ENCODE measurements around the gene DPP8. TPM values are rescaled to one million over a fixed set of nuclear protein-coding genes. Genes with fewer than 3 reads are reported as not detected.
"Not testable (repeated sequence)": the region's sequence is repeated elsewhere in the genome, so short reads cannot be mapped to it uniquely, and the experiment has no call there.

DPP8 gene
- total RNA-seq, 1 experiment from 2014 or later: 25.1 TPM

- no peaks in the 10 kb centered on the region for H3K27me3 ChIP-seq (ENCODE audit: insufficient read depth, low read depth)
- no peak overlapping the region for H3K27ac ChIP-seq
- no peak overlapping the region for H3K4me3 ChIP-seq
- no peak for TF ChIP-seq EZH2 (IDR thresholded peaks at IDR 0.05; ENCODE audit: low read depth)
- no peaks in the 10 kb centered on the region for H3F3A ChIP-seq (ENCODE audit: insufficient read depth, low read depth)
- no peaks in the 10 kb centered on the region for H3K9me3 ChIP-seq (ENCODE audit: insufficient read depth, low read depth)
- BruUV-seq (replicated peaks): no TSS peak
- no peaks in the 10 kb centered on the region for H3K4me1 ChIP-seq (replicated peaks; ENCODE audit: insufficient read depth)
- no peaks in the 10 kb centered on the region for H3K79me2 ChIP-seq (ENCODE audit: low read depth)
- no peaks in the 10 kb centered on the region for H4K20me1 ChIP-seq (ENCODE audit: insufficient read depth)
- no peak overlapping the region for H2AFZ ChIP-seq
- ChIA-PET CTCF (no interaction called here), POLR2A (ENCODE audit: unreplicated experiment) (no interaction called here)
- intact Hi-C loops (cut with micrococcal nuclease; ENCODE audit: unreplicated experiment): no loop called here
- H3K36me3 ChIP-seq (ENCODE audit: low read depth): no peaks in the 10 kb centered on the region; the same call in 1 of the 2 replicates
- DNase-seq: no peak
- no peak overlapping the region for H3K4me2 ChIP-seq
- no peaks in the 10 kb centered on the region for H3K9me2 ChIP-seq (ENCODE audit: insufficient read depth)
Measured at GRCh38 chr15:65460741-65461347, 56.6 kb downstream of the DPP8 start.

- CTCF ChIA-PET; H3K36me3 ChIP-seq (ENCODE audit: low read depth); H3K9me2 ChIP-seq (ENCODE audit: insufficient read depth); H3K27me3 ChIP-seq (ENCODE audit: insufficient read depth, low read depth); intact Hi-C loops (cut with micrococcal nuclease; ENCODE audit: unreplicated experiment); H3F3A ChIP-seq (ENCODE audit: insufficient read depth, low read depth); H3K4me1 ChIP-seq (replicated peaks; ENCODE audit: insufficient read depth); H3K4me3 ChIP-seq; H2AFZ ChIP-seq; DNase-seq; H3K79me2 ChIP-seq (ENCODE audit: low read depth); POLR2A ChIA-PET (ENCODE audit: unreplicated experiment); H3K4me2 ChIP-seq; H3K27ac ChIP-seq; H3K9me3 ChIP-seq (ENCODE audit: insufficient read depth, low read depth); H4K20me1 ChIP-seq (ENCODE audit: insufficient read depth): not testable (repeated sequence)
- BruUV-seq (replicated peaks): TSS peak; percentile 6
Measured at GRCh38 chr15:65455256-65455655, 62.2 kb downstream of the DPP8 start.

- ChIA-PET POLR2A (ENCODE audit: unreplicated experiment) (interaction anchor here (0.7 kb wide), 1 partner anchor 18 kb away, joined by 3 read pairs; no protein-coding TSS in a partner anchor), CTCF (no interaction called here)
- no TSS peak for BruUV-seq (replicated peaks)
- 0 out of 2 replicates have a peak, but pooled peaks cover 5% of the 10 kb centered on the region for H3K36me3 ChIP-seq (ENCODE audit: low read depth)
- H3K9me2 ChIP-seq (ENCODE audit: insufficient read depth): no peaks in the 10 kb centered on the region
- H3F3A ChIP-seq (ENCODE audit: insufficient read depth, low read depth): peaks cover 4% of the 10 kb centered on the region; the same call in 1 of the 2 replicates
- no peak overlapping the region for H3K4me3 ChIP-seq
- no peaks in the 10 kb centered on the region for H3K79me2 ChIP-seq (ENCODE audit: low read depth)
- H3K4me2 ChIP-seq: no peak overlapping the region
- no peak for DNase-seq
- TF ChIP-seq EZH2 (IDR thresholded peaks at IDR 0.05; ENCODE audit: low read depth) (no peak), CTCF (conservative IDR thresholded peaks at IDR 0.05) (no peak)
- no peaks in the 10 kb centered on the region for H3K27me3 ChIP-seq (ENCODE audit: insufficient read depth, low read depth)
- no peaks in the 10 kb centered on the region for H3K4me1 ChIP-seq (replicated peaks; ENCODE audit: insufficient read depth)
- H3K27ac ChIP-seq: no peak overlapping the region
- no peak overlapping the region for H2AFZ ChIP-seq
- no peaks in the 10 kb centered on the region for H3K9me3 ChIP-seq (ENCODE audit: insufficient read depth, low read depth)
- intact Hi-C loops (cut with micrococcal nuclease; ENCODE audit: unreplicated experiment): no loop called here
- no peaks in the 10 kb centered on the region for H4K20me1 ChIP-seq (ENCODE audit: insufficient read depth)
Measured at GRCh38 chr15:65451989-65452388, 65.5 kb downstream of the DPP8 start.

- Histone ChIP-seq H3K4me3 (no peak overlapping the region), H3F3A (ENCODE audit: insufficient read depth, low read depth) (peaks cover 4% of the 10 kb centered on the region; the same call in 1 of the 2 replicates), H3K9me2 (ENCODE audit: insufficient read depth) (no peaks in the 10 kb centered on the region), H3K4me2 (no peak overlapping the region), H3K9me3 (ENCODE audit: insufficient read depth, low read depth) (no peaks in the 10 kb centered on the region), H3K27me3 (ENCODE audit: insufficient read depth, low read depth) (no peaks in the 10 kb centered on the region), H4K20me1 (ENCODE audit: insufficient read depth) (no peaks in the 10 kb centered on the region), H3K27ac (no peak overlapping the region), H3K4me1 (replicated peaks; ENCODE audit: insufficient read depth) (no peaks in the 10 kb centered on the region), H3K36me3 (ENCODE audit: low read depth) (0 out of 2 replicates have a peak, but pooled peaks cover 10% of the 10 kb centered on the region), H2AFZ (no peak overlapping the region), H3K79me2 (ENCODE audit: low read depth) (no peaks in the 10 kb centered on the region)
- DNase-seq: no peak
- ChIA-PET POLR2A (ENCODE audit: unreplicated experiment) (no interaction called here), CTCF (no interaction called here)
- no peak for TF ChIP-seq EZH2 (IDR thresholded peaks at IDR 0.05; ENCODE audit: low read depth)
- TF ChIP-seq CTCF (conservative IDR thresholded peaks at IDR 0.05): no peak
- no TSS peak for BruUV-seq (replicated peaks)
- intact Hi-C loops (cut with micrococcal nuclease; ENCODE audit: unreplicated experiment): no loop called here
Measured at GRCh38 chr15:65450556-65450955, 66.9 kb downstream of the DPP8 start.

Measured in PC-9 (cell line).